NB4 (cell line): ENCODE results near the gene TUT1.
"Not testable (repeated sequence)": the region's sequence is repeated elsewhere in the genome, so short reads cannot be mapped to it uniquely, and the experiment has no call there.

Experiments used
- DNase-seq: peaks from one replicate; pipeline ENCODE4 v3.0.0; 2010; ENCODE audit warnings: low read depth
- H3K4me3 ChIP-seq: one replicate; pipeline ENCODE4 v1.5.1; 2011; ENCODE audit warnings: mild to moderate bottlenecking, low read depth, low read length, moderate library complexity
- MYC ChIP-seq: IDR thresholded peaks from 2 replicates; pipeline ENCODE4 v1.6.1; 2011; ENCODE audit warnings: low read depth, low read length
- POLR2A ChIP-seq: IDR thresholded peaks from 2 replicates; pipeline ENCODE4 v1.6.1; 2011; ENCODE audit warnings: mild to moderate bottlenecking; ENCODE audit not compliant: insufficient read length; ENCODE audit errors: extremely low read depth
- TF ChIP-seq, protein P1 (sequence below): IDR thresholded peaks from one replicate; pipeline ENCODE4 v1.5.1; 2012; ENCODE audit warnings: low read depth, low read length
- TF ChIP-seq, protein P2 (sequence below): IDR thresholded peaks from 2 replicates; pipeline ENCODE4 v1.6.1; 2011; ENCODE audit warnings: low read depth, low read length

The TUT1 gene

DNA sequence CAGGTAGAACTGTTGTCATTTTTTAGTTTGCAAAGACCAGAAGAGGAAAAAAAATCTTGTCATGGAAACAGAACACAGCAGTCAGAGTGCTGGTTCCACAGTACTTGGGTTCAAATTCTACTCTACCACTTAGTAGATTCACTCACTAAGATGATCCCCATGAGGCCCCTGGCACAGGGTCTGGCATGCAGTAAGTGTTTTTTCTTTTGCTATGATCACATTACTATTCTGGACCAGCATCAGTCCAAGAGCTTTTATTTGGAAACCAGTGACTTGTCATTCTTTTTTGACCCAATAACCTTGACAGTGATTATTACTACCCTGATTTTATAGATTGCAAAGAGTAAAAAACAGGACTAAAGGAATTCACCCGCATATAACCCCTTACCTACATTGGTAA, 21.7 kb downstream of the TUT1 start:
- H3K4me3 ChIP-seq, result no peak overlapping the region
- DNase-seq, result no peak
- TF ChIP-seq, protein P1, sequence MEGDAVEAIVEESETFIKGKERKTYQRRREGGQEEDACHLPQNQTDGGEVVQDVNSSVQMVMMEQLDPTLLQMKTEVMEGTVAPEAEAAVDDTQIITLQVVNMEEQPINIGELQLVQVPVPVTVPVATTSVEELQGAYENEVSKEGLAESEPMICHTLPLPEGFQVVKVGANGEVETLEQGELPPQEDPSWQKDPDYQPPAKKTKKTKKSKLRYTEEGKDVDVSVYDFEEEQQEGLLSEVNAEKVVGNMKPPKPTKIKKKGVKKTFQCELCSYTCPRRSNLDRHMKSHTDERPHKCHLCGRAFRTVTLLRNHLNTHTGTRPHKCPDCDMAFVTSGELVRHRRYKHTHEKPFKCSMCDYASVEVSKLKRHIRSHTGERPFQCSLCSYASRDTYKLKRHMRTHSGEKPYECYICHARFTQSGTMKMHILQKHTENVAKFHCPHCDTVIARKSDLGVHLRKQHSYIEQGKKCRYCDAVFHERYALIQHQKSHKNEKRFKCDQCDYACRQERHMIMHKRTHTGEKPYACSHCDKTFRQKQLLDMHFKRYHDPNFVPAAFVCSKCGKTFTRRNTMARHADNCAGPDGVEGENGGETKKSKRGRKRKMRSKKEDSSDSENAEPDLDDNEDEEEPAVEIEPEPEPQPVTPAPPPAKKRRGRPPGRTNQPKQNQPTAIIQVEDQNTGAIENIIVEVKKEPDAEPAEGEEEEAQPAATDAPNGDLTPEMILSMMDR, result no peak
- TF ChIP-seq, protein P2, sequence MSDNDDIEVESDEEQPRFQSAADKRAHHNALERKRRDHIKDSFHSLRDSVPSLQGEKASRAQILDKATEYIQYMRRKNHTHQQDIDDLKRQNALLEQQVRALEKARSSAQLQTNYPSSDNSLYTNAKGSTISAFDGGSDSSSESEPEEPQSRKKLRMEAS, result no peak
- TF ChIP-seq POLR2A (no peak), MYC (no peak)

DNA sequence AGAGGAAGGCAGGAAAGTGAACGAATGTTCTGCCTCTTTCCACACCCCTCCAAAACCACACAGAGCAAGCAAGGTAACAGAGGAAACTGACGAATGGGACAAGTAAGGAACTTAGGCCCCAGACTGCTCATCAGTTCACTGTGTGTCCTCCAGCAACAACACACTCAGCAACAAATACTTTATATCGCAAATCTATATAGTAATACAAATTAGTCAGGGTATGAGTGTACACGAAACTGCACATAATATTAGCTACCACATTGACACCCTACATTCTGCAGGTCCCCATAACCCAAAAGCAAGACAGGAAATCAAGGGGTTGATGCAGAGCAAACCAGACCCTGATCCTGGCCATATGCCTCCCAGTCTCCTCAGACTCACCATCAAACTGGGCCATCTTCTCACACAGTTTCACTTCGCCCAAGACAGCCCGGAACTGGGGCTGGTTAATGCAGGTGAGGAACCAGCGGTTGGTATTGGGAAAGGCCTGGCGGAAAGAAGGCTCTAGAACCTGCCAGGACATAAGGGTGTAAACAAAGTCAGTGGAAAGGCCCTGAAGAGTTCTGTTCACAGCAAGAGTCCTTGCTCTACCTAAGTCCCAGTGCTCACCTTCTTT, 24.2 kb downstream of the TUT1 start:
- TF ChIP-seq MYC, result no peak
- TF ChIP-seq, protein P2, result no peak
- TF ChIP-seq, protein P1, result no peak
- TF ChIP-seq POLR2A, result no peak
- no peak for DNase-seq
- H3K4me3 ChIP-seq, result no peak overlapping the region

DNA sequence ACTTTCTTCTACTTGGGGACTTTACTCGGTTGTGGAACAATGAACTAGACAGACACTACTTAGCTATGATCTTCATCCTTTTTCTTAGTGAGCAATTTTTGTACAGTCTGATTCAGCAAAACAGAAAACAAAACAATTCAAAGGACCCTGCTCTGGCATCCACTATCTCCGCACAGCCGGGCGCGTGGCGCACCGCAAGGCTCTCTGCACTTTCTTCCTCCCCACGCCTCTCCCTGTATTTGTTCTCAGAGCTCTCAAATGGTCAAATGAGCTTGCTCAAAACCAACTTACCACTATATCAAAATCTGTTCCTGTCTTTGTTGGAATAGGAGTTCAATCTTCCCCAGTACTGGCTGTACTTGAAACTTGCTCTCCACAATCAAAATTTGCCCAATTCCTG, 25.1 kb downstream of the TUT1 start:
- H3K4me3 ChIP-seq, result no peak overlapping the region

DNA sequence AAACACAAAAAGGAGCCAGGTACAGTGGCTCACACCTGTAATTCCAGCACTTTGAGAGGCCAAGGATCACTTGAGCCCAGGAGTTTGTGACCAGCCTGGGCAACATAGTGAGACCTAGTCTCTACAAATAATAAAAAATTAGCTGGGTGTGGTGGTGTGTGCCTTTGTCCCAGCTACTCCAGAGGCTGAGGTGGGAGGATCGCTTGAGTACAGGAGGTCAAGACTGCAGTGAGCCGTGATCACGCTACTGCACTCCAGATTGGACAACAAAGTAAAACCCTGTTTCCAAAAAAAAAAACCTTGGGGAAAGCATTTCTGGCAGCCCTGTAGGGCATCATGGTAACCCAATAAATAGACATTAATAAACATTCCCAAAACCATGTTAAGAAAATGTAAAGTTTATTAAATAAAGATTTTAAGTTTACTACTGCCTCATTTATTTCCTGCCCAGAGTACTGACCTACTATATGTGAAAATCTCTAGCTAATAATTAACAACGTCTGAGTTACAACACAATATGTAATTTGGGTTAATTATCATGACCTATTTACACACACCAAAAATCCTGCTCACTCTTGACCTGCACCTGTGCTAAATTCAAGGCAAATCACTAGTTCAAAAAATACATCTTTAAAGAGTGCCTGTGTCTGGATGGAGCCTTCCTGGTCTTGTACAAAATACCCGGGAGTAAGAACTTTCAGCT, 26.1 kb downstream of the TUT1 start:
- DNase-seq, result no peak
- H3K4me3 ChIP-seq, result no peak overlapping the region
- TF ChIP-seq MYC, result no peak
- TF ChIP-seq, protein P2, result no peak
- TF ChIP-seq POLR2A, result no peak
- TF ChIP-seq, protein P1, result no peak

More for the DNA sequence above, 25.1 kb downstream of the TUT1 start:
- no peak for DNase-seq
- TF ChIP-seq, protein P1, result no peak
- TF ChIP-seq, protein P2, result no peak
- TF ChIP-seq POLR2A (no peak), MYC (no peak)

DNA sequence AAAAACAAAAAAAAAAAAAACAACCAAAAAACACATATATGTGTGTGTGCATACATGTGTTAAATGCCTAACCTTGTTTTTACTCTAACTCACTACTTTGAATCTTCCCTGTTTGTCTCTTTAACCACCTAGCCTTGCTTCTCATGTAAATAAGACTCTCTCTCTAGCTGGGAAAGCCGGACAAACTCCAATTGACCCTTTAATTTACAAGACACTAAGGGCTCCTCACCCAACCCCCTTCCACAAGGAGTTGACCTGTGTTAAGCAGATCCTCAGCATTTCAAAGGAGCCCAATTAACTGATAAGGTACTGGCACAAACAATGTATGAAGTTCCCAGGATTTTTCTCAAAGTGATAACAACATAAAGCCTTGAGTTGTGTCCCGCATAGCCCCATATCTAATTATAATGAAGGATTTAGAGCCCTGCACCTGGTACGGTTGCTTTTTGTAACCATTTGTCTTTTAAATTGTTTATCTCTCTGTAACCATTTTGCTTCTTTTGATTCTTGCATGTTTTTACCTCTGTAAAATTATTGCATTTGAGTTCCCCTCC, 29.6 kb downstream of the TUT1 start:
- DNase-seq, H3K4me3 ChIP-seq: not testable (repeated sequence)

DNA sequence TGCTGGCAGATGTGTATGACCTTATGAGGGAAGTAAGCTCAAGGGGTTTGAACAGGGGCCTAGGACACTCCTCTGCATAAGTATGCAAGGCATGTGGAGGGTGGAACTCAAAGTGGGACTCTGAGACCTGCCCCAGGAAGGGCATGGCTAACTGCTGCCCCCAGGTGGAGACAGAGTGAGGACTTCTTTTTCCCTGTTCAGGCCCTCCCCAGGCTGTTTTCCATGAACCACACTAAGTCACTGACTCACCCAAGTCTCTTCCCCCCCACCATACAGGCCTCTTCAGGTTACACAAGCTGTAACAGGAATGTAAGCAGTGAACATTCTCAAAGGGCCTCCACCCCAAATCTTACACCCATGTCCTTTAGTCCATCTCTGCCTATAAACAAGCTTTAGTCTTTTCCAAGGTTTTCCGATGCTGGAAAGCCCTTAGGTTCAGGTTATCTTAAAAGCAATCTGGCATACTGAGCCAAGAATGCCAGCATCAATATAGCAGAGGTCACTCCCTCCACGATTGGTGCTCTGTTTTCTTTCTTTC, 30.7 kb downstream of the TUT1 start:
- no peak overlapping the region for H3K4me3 ChIP-seq
- peak; percentile 96 for DNase-seq
- TF ChIP-seq, protein P1, result peak; percentile 80
- TF ChIP-seq MYC (peak; percentile 87), POLR2A (peak; percentile 11)
- TF ChIP-seq, protein P2, result peak; percentile 77

DNA sequence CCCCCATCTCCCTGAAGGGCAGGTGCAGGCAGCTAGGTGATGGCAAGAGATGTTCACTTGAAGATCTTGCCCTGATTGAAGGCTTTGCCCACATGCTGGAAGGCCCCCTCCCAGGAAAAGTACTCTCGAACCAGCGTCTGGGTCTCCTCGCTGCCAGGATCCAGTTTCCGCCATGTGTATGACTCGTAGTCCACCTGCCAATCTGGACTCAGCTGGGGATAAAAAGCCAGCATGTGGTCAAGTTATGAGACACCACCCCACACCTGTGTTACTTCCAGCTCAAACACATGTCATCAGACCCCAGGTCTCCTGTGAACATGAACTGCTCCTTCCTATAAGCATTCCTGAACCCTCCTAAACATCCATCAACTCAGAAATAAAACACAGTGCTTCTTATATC, 31.7 kb downstream of the TUT1 start:
- not testable (repeated sequence) for H3K4me3 ChIP-seq, DNase-seq
